T-helper 1 cell treated with Interleukin-12 subunit alpha and Interleukin-12 subunit beta and Interleukin-4 antibody, amounts not matched to agents 30 ng/mL and 1 ng/mL, for 36 hours (primary cell): ENCODE data around the gene SEMA3A. TPM values are rescaled to one million over a fixed set of nuclear protein-coding genes. Genes with fewer than 3 reads are reported as not detected.

Experiments used
- intact Hi-C: fragments of 100-400 bp; cut with micrococcal nuclease; formaldehyde crosslinking; loops from one replicate; pipeline ENCODE4 v1.15.1; 2024
- total RNA-seq: library from RNA; stranded (reverse); gene quantifications from 2 replicates; pipeline ENCODE4 v1.2.3, GENCODE V29; 2022

The SEMA3A gene
- total RNA-seq, 1 donor from 2014 or later, result 0.17 TPM

DNA sequence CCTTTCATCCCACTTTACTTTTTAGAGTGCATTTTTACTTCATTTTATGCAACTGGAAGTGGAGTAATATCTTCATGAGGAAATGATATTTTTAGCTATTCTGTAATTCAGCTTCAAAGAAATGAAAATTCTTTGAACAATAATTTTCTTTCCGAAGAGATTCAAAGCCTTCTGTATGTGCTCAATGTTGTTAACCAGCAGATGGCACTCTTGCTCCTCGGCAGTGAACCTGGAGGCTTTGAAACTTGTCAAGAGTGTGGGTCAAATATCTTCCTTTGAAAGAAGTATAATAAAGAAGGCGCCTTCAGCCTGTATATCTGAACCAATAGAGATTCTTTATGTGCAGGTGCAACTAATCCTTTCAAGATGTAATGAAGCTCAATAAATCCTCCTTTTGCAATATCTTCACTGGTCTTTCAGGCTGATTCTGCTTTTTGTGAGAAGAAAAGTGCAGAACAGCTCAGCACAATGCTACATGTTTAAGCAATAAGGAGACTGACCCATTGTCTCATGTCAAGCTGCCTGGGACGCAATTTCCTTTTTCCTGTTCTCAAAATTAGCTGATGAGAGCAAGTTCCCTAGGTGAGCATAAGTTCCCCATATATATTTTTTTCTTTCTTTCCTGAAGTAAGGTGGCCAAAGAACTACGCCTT, 258.4 kb downstream of the SEMA3A start:
- intact Hi-C loops, result loop anchor here (1.0 to 5.0 kb wide), 4 partner anchors 251 to 1618 kb away; no protein-coding TSS in a partner anchor

DNA sequence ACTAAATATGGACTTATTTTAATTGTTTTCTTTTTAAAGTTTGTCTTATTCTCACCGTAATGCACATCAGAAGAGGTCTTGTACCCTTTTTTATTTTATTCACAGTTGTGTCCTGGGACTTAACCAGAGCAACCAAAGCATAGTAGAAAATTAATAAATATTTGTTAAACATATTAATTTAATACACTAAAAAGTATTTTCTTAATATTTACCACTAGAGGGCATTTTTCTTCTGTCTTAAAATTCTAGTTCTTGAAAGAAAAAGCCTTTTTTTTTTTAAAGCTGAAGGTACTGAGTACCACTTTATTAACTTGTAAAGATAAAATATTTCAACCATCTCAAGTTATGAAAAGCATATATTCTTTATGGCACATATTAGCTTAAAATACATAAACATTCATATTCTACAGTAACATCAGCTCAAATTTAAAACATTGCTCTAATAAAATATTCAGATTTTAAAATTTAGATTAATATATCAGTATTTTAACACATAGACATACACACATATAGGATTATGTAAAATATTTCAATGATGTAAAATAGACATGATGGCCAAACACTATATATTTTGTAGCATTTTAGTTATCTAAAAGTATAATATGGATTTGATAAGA, 260.4 kb downstream of the SEMA3A start:
- intact Hi-C loops, result no loop called here

DNA sequence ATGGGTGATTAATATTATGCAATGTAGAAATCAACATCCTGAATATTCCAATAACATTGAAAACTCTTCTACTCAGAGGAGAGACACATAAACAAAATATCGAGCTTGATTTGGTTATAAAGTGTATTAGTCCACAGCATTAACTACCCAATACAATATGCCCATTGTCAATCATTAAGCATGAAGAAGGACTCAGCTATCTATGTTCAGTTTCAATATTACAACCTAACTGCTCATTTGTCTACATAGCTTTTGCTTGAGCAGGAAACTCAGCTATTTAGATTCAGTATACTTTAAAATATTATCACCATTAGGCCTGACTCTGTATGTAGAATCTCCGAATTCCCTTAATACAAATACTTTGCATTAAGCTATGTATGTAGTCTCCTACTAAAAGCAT, 262.6 kb downstream of the SEMA3A start:
- intact Hi-C loops, result no loop called here

DNA sequence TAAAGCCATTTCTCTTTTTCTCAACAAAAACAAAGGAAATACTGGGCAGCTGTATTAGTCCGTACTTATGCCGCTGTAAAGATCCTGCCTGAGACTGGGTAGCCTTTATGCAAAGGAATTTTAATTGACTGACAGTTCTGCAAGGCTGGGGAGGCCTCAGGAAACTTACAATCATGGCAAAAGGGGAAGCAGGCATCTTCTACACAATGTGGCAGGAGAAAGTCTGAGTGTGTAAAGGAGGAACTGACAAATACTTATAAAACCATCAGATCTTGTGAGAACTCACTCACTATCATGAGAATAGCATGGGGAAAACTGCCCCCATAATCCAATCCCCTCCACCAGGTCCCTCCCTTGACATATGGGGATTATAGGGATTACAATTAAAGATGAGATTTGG, 264.3 kb downstream of the SEMA3A start:
- intact Hi-C loops, result no loop called here

DNA sequence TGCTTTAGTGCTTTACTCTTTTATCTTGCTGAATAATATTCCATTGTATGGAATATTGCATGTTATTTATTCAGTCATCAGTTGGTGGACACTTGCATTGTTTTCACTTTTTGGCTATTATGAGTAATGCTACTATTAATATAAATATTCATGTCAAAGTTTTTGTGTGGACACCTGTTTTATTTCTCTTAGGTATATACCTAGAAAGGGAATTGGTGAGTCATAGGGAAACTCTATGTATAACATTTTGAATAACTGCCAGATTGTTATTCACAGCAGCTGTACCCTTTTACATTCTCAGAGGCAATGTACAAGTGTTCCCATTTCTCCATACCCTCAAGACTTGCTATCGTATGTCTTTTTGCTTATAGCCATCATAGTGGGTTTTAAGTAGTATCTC, 268.7 kb downstream of the SEMA3A start:
- intact Hi-C loops, result no loop called here

DNA sequence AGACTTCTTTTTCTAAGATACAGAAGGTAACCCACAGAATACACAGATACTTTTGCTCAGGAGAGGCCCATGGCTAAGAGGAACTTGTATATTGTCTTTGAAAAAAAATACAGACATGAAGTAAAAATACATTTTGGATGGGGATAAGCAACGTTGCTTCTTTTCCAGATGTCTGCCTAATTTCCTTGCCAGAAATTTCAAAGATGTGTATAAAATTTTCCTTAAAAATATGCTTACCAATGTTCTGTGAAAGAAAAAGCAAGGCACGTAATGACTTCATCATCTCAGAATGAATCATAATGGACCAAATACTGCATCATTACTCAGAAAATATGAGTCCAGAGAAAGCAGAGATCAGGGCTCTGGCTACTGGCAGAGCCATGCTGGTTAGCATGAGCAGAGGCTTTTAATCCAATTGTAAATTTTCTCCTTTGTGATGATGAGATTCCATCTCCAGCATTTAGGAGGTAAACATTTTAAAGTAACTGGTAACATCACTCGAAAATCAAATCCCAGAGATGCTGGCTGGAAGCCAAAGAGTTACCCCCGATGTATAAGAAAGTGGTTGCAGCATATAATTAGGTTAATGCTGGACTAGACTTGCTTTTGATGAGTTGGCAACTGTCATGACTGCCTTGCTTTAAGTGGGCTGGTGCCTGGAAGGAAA, 272.5 kb downstream of the SEMA3A start:
- intact Hi-C loops, result no loop called here

DNA sequence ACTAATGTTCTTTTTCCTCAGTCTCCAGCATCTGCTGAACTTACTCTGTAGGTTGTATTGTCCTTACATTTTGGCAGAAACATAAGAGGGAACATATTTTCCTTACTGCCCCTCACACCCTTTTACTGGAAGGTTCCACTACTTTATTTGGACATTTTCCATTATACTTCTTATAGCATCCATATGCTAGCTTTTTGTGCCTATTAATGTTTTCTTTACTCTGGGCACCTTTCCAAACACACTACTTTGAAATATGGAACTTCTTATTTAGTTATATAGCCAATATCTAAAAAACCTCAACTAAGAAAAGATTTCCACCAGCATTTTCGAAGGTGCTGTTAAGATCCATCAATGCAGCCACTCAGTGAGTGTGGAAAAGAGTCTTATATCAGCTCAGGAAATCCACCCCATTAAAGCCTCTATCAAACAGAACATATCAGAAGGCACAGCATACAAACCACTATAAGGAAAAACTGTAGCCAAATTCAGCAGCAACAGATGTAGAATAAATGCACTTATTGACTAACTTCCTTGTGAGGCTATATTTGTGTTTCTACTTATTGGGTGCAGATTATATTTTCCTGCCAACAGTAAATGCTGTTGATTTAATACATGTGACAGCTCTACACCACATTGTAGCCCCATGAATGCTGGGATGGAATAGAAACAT, 273.2 kb downstream of the SEMA3A start:
- intact Hi-C loops, result no loop called here

DNA sequence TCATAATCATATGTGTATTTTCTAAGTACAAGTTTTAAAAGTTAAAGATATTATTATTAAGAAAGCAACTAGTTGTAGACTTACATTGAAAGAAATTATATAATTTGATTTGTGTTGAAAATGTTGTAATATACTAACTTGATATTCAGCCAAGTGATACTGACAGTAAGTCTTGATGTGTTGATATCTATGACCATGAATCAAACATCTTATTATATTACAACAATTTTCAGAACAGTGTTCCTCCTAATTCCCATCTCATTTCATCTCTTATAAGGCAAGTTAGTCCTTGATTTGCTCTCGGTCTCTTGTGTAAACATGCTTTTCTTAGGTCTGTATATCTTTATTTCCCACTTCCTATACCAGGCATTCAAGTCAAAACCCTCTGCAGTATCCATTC, 276.4 kb downstream of the SEMA3A start:
- intact Hi-C loops, result no loop called here

DNA sequence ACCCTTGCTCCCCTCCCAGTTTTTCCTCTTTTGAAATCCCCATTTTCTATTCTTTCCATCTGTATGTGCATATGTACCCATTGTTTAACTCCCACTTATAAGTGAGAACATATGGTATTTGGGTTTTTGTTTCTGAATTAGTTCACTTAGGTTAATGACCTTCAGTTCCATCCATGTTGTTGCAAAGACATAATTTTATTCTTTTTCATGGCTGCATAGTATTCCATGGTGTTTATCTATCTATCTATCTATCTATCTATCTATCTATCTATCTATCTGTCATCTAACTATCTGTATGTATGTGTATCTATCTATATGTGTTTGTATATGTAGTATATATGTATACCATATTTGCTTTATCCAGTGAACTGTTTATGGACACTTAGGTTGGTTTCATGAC, 281.4 kb downstream of the SEMA3A start:
- intact Hi-C loops, result no loop called here

DNA sequence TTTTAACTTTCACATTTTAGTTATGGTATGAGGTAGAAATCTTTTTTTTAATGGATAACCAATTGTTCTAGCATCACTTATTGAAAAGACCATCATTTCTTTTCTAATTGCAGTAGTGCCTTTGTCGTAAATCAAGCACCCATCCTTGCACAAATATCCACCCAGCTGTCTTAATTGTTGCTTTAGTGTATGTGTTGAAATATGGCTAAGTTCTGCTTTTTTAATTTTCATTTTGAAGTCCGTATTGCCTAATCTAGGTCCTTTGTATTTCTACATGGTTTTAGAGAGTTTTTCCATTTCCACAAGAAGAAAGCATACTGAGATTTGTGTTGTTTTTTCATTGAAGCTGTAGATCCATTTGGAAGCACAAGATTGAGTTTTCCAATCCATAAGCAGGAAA, 286.1 kb downstream of the SEMA3A start:
- intact Hi-C loops, result no loop called here
